GM10266 (cell line): ENCODE measurements around the gene PPP1R1B.

Source experiments
- DNase-seq: peaks from one replicate; pipeline ENCODE4 v3.0.0; 2012; ENCODE audit errors: extremely low spot score
- TF ChIP-seq, protein P1 (sequence below): IDR thresholded peaks from 2 replicates; pipeline ENCODE4 v1.5.1; 2012; ENCODE audit warnings: mild to moderate bottlenecking, low read depth; ENCODE audit not compliant: control insufficient read depth, insufficient read depth; ENCODE audit errors: missing control alignments

Gene PPP1R1B

DNA sequence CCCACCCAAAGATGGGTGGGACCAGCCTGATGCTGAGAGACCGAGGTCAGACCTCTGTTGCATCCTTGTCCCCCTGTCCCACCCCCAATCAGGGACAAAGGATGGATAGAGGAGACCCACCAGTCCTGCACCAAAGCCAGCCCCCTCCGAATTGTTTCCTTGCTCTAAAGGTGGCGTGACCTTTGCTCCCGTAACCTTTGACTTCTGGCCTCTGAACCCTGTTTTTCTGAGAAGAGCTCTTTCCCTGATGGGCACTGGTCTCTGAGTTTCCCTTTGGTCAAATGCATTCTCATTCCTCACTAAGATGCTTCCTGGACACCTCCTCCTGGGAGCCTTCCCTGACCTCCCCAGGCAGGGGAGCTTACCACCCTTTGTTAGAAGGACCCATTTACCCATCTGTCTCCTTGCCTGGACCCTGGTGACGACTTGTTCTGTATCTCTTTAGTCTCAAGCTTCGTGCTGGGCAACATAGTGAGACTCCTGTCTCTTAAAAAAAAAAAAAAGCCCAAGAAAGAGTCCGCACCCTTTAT lies 13.8 kb upstream of the PPP1R1B start:
- no peak for DNase-seq

DNA sequence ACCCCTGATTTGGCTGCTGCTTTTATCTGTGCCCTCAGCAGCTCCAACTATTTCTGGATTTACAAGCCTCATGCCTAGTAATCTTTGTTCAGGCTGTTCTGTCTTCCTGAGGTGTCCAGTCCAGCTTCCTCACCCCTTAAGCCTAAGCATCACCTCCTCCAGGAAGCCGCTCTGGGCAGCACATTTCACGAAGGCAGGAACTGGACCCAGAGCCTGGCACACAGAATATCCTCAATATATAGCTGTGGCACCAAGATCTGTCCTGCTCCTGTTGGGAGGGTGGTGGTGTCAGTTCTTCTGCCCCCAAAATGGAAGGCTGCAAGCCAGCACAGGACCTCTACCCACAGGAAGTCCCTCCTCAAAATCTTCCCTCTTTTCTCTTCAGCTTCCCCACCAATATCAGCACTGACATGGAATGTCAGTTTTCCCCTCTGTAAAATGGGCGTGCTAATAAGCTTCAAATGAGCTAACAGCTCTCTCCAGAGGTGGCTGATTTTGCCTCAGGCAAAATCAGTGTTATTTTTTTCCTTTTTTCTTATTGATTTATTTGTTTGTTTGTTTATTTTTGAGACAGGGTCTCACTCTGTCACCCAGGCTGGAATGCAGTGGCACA lies 12.1 kb upstream of the PPP1R1B start:
- no peak for DNase-seq
- TF ChIP-seq, protein P1, sequence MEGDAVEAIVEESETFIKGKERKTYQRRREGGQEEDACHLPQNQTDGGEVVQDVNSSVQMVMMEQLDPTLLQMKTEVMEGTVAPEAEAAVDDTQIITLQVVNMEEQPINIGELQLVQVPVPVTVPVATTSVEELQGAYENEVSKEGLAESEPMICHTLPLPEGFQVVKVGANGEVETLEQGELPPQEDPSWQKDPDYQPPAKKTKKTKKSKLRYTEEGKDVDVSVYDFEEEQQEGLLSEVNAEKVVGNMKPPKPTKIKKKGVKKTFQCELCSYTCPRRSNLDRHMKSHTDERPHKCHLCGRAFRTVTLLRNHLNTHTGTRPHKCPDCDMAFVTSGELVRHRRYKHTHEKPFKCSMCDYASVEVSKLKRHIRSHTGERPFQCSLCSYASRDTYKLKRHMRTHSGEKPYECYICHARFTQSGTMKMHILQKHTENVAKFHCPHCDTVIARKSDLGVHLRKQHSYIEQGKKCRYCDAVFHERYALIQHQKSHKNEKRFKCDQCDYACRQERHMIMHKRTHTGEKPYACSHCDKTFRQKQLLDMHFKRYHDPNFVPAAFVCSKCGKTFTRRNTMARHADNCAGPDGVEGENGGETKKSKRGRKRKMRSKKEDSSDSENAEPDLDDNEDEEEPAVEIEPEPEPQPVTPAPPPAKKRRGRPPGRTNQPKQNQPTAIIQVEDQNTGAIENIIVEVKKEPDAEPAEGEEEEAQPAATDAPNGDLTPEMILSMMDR = no peak

More for the DNA sequence above, 13.8 kb upstream of the PPP1R1B start:
- TF ChIP-seq, protein P1 = no peak

DNA sequence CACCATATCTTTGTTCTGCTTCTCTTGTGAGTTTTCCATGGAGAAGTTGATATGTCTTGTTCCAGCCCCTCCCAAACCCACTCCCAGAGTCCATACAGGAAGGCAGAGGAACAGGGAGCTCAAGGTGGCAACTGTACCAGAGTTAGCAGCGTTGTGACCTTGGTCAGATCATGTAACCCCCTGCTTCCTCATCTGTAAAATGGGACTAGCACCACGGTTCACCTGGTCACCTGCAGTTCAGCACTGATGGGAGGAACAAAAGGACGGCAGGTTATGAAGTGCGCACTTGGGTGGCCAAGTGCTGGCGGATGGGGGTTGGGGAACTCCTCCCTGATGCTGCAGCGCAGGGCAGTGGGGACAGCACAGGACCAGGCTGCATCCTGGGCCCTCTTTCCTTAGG lies 11.3 kb upstream of the PPP1R1B start:
- TF ChIP-seq, protein P1 = no peak
- DNase-seq = no peak

DNA sequence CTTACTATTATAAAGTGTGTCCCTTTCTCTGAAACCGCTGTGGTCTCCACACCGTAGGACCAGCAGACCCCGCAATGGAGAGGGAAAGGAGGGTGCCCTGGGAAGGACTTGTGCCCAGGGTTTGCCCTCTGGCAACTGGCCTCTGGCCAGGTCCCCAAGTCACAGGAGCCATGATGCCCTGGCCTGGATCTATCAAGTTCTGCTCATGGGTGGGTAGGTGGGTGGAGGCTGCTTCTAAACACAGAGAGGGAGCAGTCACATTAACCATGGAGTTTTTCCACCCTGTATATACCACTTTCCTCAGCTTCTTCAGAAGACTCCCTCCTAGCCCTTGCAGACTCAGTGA lies 9.7 kb upstream of the PPP1R1B start:
- no peak for DNase-seq
- TF ChIP-seq, protein P1 = no peak

DNA sequence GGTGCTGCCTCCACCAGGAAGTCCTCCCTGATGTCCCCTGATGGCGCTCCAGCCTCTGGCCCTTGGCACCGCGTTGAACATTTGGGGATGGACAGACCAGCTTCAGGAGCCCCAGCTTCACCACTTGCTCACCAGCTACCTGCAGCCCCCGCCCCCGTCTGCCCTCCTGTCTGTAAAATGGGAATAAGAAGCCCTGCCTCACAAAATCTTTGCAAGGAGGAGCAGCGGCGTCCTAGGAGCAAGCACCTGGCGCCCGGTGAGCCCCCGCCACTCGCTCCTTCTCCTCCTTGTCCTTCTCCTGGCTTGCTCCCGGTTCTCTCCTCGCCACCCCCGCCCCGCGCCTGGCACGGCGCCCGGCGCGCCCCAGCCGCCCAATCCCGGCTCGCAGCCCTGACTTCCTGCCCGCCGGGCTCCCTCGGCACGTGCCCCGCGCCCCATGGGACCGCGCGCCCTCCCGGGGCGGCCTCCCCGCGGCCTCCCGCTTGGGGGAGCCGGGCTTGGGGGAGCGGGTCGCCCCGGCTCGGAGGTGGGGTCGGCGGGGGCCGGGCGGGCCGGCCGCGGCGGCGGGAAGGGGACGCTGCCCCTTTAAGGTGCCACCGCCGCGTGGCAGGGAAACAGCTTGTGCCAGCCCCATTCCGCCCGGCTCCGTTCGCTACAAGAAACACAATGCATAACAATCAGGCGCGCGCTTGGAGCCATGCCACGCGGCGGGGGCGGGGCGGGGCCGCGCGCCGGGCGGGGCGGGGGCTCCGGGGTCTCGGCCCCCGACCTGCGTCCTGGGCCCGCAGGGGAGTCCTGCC lies 9.1 kb upstream of the PPP1R1B start:
- TF ChIP-seq, protein P1 = no peak
- peak; percentile 66 for DNase-seq

DNA sequence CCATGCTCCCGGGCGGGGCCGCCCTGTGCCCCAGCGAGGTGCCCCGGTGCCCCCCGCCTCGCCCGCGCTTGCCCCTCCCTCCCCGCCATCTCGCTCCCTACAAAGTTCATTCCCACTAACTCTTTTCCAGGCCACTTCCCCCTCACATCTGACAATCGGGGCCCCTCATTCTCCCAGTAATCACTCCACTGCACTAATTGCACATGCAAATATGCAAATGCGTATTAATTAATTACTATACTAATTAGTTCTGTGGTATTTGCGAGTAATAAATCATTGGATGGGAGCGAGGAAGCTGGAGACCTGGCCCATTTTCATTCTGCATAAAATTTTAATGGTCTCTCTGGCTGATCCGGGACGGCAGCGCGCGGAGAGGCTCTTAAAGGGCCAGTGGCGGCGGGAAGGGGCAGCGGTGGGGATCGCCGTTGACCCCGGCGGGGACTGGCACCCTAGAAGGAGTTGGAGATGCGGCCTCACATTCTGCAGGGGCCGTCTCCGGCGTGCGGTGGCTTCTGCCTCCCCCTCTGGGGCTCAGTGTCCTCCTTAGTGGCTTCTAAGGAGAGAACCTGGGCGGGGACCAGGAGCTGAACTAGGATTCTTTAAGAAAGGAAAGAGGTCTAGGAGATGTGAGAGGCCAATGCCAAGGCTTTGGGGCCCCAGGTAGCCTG lies 8.4 kb upstream of the PPP1R1B start:
- no peak for DNase-seq
- TF ChIP-seq, protein P1 = no peak
